ENCODE data around the gene CARNS1.

DNA sequence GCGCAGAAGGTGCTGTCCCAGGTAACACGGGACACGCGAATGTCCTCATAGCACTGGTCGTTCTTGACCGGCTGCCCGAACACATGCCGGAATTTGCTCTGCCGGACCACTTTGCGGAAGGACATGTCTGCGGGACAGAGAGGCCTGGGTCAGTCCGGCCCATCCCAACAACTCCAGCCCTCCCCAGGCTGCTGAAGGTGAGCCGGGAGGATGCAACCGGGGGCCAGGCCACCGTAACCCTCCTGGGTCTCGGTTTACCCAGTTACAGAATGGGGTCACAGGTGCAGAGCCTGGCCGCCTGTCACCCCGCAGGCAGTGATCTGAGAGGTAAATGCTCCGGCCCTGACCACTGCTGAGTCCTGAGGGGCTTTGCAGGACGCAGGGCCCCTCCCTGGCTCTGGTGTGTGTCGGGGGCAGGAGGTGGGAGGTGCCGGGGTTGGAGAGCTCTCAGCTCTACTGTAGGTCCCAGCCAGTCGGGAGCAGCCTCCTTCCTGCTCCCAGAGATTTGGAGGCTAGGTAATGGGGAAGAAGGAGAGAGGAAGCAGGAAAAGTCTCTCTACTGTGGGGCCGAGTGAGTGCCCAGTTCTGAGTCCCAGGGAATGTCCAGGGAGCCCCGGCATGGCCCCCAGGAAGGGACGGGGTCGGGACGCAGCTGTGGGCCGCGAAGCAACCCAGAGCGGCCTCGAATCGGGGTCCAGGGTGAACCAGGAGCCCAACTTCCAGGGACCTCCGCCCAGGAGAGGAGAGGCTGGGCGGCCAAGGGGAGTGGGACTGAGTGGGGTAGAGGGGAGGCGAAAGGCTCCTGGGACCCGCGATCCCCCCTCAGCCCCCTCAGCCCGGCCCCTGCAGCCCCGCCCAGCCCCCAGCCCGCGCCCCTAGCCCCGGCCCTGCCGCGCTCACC, 27.3 kb downstream of the CARNS1 start:
- no peak for TF ChIP-seq ZFX (IDR thresholded peaks at IDR 0.05)
- TF ChIP-seq, protein P1, sequence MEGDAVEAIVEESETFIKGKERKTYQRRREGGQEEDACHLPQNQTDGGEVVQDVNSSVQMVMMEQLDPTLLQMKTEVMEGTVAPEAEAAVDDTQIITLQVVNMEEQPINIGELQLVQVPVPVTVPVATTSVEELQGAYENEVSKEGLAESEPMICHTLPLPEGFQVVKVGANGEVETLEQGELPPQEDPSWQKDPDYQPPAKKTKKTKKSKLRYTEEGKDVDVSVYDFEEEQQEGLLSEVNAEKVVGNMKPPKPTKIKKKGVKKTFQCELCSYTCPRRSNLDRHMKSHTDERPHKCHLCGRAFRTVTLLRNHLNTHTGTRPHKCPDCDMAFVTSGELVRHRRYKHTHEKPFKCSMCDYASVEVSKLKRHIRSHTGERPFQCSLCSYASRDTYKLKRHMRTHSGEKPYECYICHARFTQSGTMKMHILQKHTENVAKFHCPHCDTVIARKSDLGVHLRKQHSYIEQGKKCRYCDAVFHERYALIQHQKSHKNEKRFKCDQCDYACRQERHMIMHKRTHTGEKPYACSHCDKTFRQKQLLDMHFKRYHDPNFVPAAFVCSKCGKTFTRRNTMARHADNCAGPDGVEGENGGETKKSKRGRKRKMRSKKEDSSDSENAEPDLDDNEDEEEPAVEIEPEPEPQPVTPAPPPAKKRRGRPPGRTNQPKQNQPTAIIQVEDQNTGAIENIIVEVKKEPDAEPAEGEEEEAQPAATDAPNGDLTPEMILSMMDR (conservative IDR thresholded peaks at IDR 0.05): no peak
